C4-2B (cell line): ENCODE results near the gene AUTS2.

Source experiments
- CTCF ChIP-seq: fragments of 450-650 bp; conservative IDR thresholded peaks from 2 replicates; pipeline ENCODE4 v1.5.1; 2017; ENCODE audit warnings: mild to moderate bottlenecking
- ZFX ChIP-seq: fragments of 450-650 bp; IDR thresholded peaks from 2 replicates; pipeline ENCODE4 v1.6.1; 2017

- TF ChIP-seq CTCF = no peak
- no peak for TF ChIP-seq ZFX
Measured at GRCh38 chr7:70384024-70384423, 785.7 kb downstream of the AUTS2 start.
